GM21526 (cell line): ENCODE measurements around the gene GRID2.

Experiments
- ATAC-seq: cut with Tn5 transposase; IDR thresholded peaks from one replicate; pipeline ENCODE4 v1.9.1; 2021; ENCODE audit warnings: moderate library complexity; ENCODE audit not compliant: unreplicated experiment, low FRiP score

The GRID2 gene

GRCh38 chr4:93710101-93710846, 1406.5 kb downstream of the GRID2 start:
- ATAC-seq: peak; percentile 83

DNA sequence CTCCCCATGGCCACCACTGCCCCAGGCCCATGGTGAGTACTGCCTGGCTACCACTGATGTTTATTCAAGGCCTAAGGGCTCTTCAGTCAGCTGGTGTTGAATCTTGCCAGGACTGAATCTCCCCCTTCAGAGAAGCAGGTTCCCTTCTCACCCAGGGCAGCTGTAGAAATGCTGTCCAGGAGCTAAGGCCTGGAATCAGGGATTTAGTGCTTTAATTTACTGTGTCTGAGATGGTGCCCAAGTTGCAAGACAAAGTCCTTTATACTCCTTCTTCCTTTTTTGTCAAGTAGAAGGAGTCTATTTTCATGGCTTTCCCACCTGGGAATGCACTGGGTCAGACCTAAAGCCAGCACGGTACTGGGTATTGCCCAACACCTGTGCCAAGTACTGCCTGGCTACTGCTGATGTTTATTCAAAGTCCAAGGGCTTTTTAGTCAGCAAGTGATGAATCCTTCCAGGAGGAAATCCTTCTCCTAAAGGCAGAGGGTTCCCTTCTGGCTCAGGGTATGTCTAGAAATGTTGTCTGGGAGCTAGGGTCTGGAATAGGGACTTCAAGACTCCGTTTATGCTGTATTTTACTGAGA, 1407.2 kb downstream of the GRID2 start:
- no peak for ATAC-seq

- no peak for ATAC-seq
These were observed 1414.5 kb downstream of the GRID2 start for GRCh38 chr4:93718233-93718632.

GRCh38 chr4:93719552-93719951, 1415.8 kb downstream of the GRID2 start:
- ATAC-seq: no peak

DNA sequence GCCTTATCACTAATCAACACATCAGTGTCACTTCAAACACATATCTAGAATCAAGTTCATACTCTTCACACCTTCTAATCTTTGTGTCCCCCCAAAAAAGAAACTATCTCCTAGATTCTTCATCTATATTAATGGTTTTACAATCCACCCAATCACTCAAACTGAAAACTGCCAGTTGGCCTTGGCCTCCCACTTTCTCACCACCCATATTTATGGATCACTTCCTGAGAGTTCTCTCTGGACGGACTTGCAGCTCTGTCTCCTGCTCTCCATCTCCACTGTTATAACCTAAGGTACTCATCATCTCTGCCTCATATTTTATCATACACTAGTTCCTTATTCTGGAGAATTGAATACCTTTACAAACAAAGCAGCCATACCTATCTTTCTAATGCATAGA, 1418.7 kb downstream of the GRID2 start:
- no peak for ATAC-seq

DNA sequence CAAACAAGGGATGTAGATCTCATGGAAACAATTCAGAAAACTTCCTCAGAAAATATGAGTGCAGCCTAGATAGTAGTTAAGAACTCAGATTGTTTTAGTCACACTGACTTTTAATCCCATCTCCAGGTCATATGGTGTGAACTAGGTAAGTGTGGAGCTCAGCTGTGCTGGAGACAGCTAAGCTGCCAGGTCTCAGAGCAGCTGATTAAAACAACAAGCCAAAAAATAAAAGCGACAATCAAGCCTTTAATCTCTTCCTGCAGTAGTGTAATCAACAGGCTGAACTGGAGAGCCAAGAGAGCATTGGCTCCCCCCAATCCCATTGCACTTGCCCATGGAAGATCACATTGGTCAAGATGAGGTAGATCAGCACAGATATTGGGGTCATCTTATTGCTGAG, 1426.5 kb downstream of the GRID2 start:
- ATAC-seq: no peak

DNA sequence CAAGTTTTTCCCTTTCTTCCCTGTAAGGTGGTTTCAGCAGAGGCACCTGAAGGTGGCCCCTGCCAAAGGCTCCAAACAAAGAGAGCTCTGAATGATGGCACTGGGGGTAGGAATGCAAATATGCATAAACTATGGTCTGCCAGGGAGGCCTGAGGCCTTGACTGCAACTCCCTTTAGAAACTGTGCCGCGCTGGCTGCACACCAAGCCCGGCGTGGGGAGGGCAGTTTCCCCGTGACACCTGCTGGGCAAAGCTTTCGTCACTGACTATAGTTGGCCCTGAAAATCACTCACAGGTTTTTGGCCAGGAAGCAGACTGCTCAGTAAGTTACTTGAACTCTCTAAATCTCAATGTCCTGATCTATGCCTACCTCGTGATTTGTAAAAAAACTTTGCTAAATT, 1427.0 kb downstream of the GRID2 start:
- no peak for ATAC-seq

DNA sequence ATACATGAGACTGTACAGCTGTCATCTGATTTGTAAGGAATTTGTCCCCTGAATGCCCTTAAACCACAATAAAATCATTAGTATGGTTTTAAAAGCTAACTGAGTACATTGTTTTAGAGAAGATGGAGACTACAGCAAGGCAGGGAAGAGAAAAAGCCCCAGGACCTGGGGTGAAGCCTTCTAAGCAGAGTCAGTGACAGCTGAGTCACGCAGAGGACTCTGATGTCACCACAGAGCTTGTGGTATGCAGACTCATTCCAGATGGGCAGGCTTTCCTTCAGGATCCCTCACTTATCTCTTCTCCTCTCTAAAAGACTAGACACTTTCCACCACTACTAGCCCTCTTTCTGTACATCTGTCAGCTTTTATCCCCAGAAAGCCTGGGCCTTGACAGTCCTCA, 1427.7 kb downstream of the GRID2 start:
- ATAC-seq: no peak

DNA sequence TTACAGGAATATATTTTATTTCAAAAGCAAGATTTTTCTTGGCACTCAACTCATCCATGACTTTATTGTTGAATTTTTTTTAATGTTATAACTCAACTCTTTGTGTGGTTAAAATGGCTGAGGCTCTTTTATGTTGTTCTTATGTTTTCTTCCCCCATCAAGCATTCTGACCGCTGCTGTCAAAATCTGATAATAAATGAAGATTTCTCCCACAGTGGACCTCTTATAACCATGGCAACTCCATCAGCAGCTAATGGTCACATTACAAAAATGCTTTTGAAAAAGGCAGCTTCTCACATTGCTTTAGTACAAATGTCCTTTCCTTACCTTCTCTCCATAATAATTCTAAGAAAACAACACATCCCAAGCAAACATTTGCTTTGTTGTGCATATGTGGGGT, 1428.7 kb downstream of the GRID2 start:
- no peak for ATAC-seq

DNA sequence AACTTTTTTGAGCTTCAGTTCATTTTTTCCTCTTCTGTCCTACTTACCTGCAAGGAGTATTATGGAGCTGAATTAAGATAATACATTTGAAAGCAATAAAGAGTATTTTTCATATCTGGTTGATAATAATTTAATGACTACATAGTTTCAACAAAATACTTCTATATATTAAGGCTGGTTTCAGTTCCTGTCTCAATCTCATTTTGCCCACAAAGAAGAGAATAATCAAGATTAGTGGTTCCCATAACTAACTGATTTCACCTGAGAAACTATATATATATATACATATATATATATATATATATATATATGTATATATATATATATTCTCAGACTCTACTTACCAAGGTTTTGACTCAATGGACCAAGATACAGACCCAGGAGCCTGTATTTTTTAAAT, 1437.1 kb downstream of the GRID2 start:
- ATAC-seq: no peak

DNA sequence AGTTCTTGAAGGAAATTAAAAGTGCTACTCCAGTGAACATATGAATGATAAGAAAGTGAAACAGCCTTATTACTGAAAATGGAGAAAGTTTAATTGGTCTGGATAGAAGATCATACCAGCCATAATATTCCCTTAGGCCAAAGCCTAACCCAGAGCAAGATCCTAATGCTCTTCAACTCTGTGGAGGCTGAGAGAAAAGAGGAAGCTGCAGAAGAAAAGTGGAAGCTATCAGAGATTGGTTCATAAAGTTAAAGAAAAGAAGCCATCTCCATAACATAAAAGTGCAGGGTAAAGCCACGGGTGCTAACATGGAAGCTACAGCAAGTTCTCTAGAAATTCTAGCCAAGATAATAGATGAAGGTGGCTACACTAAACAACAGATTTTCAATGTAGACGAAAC, 1439.3 kb downstream of the GRID2 start:
- no peak for ATAC-seq

- no peak for ATAC-seq
These were observed 1439.9 kb downstream of the GRID2 start for GRCh38 chr4:93743635-93744034.

- ATAC-seq: no peak
These were observed 1441.2 kb downstream of the GRID2 start for GRCh38 chr4:93744961-93745360.

DNA sequence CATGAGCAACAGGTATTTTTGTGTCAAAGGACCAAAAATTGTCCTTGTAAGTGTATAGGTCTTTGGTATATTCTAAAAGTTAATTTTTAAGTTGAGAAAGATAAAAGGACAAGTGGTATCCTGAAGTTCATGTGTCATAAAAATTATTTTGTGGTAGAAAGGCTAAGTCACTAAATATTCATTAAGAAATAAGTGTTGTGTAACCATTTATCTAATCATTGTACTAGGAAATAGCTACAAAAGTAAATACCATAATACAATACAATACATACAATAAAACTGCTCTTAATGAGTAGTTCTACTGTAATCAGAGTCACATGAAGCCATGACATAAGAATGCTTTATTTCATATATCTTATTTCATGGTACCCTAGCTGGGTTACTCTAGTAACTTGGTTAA, 1442.3 kb downstream of the GRID2 start:
- no peak for ATAC-seq

- ATAC-seq: no peak
These were observed 1443.5 kb downstream of the GRID2 start for GRCh38 chr4:93747220-93747619.

- ATAC-seq: peak; percentile 46
These were observed 1444.9 kb downstream of the GRID2 start for GRCh38 chr4:93748373-93749291.

DNA sequence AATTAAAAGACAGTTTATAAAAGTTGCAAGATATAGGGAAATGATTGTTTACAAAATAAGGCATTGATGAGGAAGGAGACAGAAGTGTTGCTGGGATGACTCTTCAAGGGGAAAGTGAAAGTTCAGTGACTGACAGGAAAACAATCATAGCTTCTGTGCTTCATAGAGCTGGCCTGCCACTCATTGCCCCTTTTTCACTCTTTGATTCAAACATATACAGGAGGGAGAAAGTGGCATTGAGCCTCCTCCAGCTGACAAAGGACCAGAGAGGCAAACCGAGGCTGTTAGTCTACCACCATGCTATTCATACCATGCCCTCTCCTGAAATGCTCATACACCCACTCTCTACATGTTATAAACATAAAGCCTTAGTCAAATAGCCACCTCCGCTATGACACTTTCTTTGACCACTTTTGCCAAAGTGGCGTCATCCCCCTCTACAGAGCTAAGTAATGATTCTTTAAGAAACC, 1445.6 kb downstream of the GRID2 start:
- ATAC-seq: peak; percentile 81

GRCh38 chr4:93751411-93751810, 1447.6 kb downstream of the GRID2 start:
- no peak for ATAC-seq

- ATAC-seq: no peak
These were observed 1452.3 kb downstream of the GRID2 start for GRCh38 chr4:93756101-93756500.

DNA sequence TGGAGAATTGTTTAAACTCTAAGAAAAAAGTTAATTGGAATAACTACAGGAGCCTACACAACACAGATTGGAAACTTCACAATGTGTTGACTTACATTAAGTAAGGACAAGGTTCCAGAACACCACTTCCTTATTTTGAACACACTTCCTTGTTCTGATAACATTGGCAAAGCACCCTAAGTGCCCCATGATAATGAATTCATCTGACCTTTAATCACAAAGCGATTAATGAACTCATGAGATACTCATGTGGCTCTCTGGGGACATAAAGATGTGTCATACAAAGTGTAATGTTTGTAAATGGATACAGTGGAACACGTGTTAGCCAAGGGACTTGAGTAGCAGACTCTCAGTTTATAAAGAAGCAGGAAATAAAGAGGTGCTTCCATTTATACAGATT, 1455.7 kb downstream of the GRID2 start:
- no peak for ATAC-seq

DNA sequence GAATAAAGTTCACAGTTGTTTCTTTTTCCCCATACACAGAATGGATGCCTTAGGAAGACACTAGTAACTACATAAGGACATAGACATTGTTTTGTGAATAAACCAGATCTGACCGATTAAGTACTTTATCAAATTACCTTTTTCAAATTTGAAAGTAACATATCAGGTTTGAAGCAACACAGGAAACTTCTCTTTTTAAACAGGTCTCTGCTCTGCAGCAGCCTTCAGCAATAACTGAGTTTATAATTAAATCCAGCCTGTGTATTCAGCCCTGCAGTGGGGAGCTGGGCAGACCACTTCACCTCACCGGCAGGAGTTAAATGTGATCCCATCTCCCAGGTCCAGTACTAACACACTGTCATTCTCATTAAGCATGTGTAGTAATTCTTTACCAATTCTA, 1456.5 kb downstream of the GRID2 start:
- no peak for ATAC-seq
